Panc1 (cell line): ENCODE measurements around the gene ERI2.

ENCODE experiments used
- POLR2AphosphoS5 ChIP-seq: IDR thresholded peaks from 2 replicates; pipeline ENCODE4 v1.6.1; 2012; ENCODE audit warnings: mild to moderate bottlenecking, low read depth, low read length, moderate library complexity
- SIN3A ChIP-seq: IDR thresholded peaks from 2 replicates; pipeline ENCODE4 v1.6.1; 2012; ENCODE audit warnings: low read depth, mild to moderate bottlenecking, low read length, moderate library complexity, borderline replicate concordance; ENCODE audit not compliant: insufficient read depth
- TF ChIP-seq, protein P1 (sequence below): fragments of 450-650 bp; IDR thresholded peaks from 2 replicates; pipeline ENCODE4 v1.5.1; 2017; ENCODE audit warnings: mild to moderate bottlenecking
- TF ChIP-seq, protein P2 (sequence below), 2 experiments: IDR thresholded peaks; 2 replicates each; pipeline ENCODE4 v1.6.1; 2011 to 2012; ENCODE audit warnings: low read depth in 2 of 2, control low read depth in 1 of 2, low read length in 1 of 2, mild to moderate bottlenecking in 1 of 2, moderate library complexity in 1 of 2; ENCODE audit not compliant: insufficient read depth in 1 of 2

DNA sequence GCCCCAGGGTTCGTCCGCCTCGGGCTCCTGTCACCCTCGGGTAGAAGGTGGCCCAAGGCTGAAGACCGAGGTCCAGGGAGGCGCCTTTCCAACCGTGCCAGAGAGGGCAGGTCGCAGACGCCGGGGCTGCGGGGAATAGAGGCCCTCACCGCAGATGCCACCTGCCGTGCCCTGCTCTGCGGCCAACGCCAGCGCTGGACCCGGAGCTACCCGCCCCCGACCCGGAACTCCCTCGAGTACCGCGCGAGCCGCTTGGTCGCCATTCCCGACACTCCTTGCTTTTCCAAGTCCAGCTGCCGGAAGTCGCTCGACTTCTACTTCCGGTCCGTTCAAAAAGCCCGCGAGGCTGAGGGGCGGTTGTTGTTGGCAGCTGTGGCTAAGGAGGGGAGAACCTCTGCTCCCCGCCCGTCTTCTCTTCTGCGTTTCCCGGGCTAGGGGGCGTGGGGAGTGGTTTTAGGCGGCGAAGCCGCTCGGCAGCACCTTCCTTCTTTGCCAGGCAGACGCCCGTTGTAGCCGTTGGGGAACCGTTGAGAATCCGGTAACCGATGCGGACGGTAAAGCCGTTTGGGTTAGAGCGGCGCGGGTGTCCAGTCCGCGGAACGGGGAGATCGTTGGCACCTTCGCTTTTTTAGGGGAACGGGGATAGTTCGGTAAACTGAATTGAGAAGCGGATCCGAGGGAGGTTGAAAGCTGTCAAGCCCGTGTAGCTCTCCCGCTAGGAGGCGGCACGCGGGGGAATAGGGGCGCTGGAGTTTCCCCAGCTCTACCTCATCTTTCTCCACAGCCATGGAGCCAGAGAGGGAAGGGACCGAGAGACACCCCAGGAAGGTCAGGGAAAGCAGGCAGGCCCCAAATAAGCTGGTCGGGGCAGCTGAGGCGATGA is at the start of gene ERI2, which contains the start of gene REXO5:
- TF ChIP-seq, protein P1, sequence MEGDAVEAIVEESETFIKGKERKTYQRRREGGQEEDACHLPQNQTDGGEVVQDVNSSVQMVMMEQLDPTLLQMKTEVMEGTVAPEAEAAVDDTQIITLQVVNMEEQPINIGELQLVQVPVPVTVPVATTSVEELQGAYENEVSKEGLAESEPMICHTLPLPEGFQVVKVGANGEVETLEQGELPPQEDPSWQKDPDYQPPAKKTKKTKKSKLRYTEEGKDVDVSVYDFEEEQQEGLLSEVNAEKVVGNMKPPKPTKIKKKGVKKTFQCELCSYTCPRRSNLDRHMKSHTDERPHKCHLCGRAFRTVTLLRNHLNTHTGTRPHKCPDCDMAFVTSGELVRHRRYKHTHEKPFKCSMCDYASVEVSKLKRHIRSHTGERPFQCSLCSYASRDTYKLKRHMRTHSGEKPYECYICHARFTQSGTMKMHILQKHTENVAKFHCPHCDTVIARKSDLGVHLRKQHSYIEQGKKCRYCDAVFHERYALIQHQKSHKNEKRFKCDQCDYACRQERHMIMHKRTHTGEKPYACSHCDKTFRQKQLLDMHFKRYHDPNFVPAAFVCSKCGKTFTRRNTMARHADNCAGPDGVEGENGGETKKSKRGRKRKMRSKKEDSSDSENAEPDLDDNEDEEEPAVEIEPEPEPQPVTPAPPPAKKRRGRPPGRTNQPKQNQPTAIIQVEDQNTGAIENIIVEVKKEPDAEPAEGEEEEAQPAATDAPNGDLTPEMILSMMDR = peak; percentile 69
- TF ChIP-seq, protein P2, sequence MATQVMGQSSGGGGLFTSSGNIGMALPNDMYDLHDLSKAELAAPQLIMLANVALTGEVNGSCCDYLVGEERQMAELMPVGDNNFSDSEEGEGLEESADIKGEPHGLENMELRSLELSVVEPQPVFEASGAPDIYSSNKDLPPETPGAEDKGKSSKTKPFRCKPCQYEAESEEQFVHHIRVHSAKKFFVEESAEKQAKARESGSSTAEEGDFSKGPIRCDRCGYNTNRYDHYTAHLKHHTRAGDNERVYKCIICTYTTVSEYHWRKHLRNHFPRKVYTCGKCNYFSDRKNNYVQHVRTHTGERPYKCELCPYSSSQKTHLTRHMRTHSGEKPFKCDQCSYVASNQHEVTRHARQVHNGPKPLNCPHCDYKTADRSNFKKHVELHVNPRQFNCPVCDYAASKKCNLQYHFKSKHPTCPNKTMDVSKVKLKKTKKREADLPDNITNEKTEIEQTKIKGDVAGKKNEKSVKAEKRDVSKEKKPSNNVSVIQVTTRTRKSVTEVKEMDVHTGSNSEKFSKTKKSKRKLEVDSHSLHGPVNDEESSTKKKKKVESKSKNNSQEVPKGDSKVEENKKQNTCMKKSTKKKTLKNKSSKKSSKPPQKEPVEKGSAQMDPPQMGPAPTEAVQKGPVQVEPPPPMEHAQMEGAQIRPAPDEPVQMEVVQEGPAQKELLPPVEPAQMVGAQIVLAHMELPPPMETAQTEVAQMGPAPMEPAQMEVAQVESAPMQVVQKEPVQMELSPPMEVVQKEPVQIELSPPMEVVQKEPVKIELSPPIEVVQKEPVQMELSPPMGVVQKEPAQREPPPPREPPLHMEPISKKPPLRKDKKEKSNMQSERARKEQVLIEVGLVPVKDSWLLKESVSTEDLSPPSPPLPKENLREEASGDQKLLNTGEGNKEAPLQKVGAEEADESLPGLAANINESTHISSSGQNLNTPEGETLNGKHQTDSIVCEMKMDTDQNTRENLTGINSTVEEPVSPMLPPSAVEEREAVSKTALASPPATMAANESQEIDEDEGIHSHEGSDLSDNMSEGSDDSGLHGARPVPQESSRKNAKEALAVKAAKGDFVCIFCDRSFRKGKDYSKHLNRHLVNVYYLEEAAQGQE (IDR thresholded peaks at IDR 0.05; ENCODE audit: insufficient read depth in 1 of 2, low read depth in 2 of 2, low read length in 1 of 2) = peak; percentile 8 to 32; a peak in 1 of 4 replicates
- TF ChIP-seq POLR2AphosphoS5 = peak; percentile 91
- TF ChIP-seq SIN3A = peak; percentile 95
